Sigmoid colon (tissue), 4 donors: Measurements from ENCODE around the gene TBC1D2B.
A peak's percentile ranks its signal among the peaks of the same experiment; 100 is the strongest.

Experiments
- EP300 ChIP-seq, 4 donors: sonication (generic); formaldehyde crosslinking; IDR thresholded peaks; one replicate each; pipeline ENCODE4 v1.6.1; 2017; ENCODE audit warnings: antibody characterized with exemption in 4 of 4
- POLR2A ChIP-seq, 2 donors: fragments of 450-650 bp; IDR thresholded peaks; one replicate each; pipeline ENCODE4 v1.6.1; 2016; ENCODE audit warnings: antibody characterized with exemption in 2 of 2, mild to moderate bottlenecking in 2 of 2, moderate library complexity in 2 of 2
- POLR2AphosphoS5 ChIP-seq, 4 donors: sonication (generic); formaldehyde crosslinking; IDR thresholded peaks; one replicate each; pipeline ENCODE4 v1.6.1; 2017; ENCODE audit warnings: antibody characterized with exemption in 4 of 4
- TF ChIP-seq, protein P1 (sequence below), 4 experiments: fragments of 450-650 bp in 3 of 4; fragments of 200-600 bp in 1 of 4; IDR thresholded peaks; one replicate each; pipeline ENCODE4 v1.5.1; 2016 to 2019; ENCODE audit warnings: antibody characterized with exemption in 4 of 4, mild to moderate bottlenecking in 3 of 4, moderate library complexity in 2 of 4

DNA sequence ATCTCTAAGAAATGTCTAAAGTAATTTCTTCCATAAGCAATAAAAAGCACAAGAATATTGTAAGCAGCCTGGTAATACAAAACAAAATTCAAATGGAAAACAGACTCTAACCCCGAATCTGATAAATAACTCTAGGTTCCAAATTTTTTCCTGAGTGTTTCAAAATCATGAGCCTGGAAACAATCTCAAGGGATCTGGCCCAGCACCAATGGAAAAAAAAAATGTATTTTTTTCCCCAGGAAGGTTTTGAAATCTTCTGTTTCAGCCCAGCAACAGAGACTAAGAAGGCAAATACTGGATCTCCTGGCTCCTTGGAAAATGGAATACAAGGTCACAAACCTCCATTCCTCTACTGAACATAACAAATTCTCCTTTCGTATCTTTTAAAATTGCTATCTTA is 13.0 kb downstream of the TBC1D2B start:
- TF ChIP-seq EP300 (IDR thresholded peaks at IDR 0.05) (no peak), POLR2A (IDR thresholded peaks at IDR 0.05) (no peak), POLR2AphosphoS5 (IDR thresholded peaks at IDR 0.05) (peak in 3 of 4 donors; percentile 19 to 42 (median 42))
- TF ChIP-seq, protein P1, sequence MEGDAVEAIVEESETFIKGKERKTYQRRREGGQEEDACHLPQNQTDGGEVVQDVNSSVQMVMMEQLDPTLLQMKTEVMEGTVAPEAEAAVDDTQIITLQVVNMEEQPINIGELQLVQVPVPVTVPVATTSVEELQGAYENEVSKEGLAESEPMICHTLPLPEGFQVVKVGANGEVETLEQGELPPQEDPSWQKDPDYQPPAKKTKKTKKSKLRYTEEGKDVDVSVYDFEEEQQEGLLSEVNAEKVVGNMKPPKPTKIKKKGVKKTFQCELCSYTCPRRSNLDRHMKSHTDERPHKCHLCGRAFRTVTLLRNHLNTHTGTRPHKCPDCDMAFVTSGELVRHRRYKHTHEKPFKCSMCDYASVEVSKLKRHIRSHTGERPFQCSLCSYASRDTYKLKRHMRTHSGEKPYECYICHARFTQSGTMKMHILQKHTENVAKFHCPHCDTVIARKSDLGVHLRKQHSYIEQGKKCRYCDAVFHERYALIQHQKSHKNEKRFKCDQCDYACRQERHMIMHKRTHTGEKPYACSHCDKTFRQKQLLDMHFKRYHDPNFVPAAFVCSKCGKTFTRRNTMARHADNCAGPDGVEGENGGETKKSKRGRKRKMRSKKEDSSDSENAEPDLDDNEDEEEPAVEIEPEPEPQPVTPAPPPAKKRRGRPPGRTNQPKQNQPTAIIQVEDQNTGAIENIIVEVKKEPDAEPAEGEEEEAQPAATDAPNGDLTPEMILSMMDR (IDR thresholded peaks at IDR 0.05) = no peak
